Stomach (tissue), 19 donors: ENCODE data around the gene SGF29. TPM values are rescaled to one million over a fixed set of nuclear protein-coding genes. Genes with fewer than 3 reads are reported as not detected.
A peak's percentile ranks its signal among the peaks of the same experiment; 100 is the strongest.

Source experiments
- DNase-seq, 2 donors: peaks; one replicate each; pipeline versions ENCODE4 v3.0.0 to v3.0.0-alpha.2; 2013 to 2019
- H3K27ac ChIP-seq, 5 donors: fragments of 200-600 bp in 4 of 5; sonication (generic) in 4 of 5; one replicate each; pipeline ENCODE4 v1.5.1; 2013 to 2019; ENCODE audit warnings: mild to moderate bottlenecking in 1 of 5, moderate library complexity in 1 of 5
- H3K27me3 ChIP-seq, 3 donors: fragments of 200-600 bp; sonication (generic); one replicate each; pipeline ENCODE4 v1.5.1; 2017 to 2019; ENCODE audit warnings: mixed run types in 1 of 3
- H3K36me3 ChIP-seq, 4 donors: fragments of 200-600 bp; sonication (generic); 1 replicate in 3 of 4; 2 replicates in 1 of 4; pipeline ENCODE4 v1.5.1; 2016 to 2019
- H3K4me1 ChIP-seq, 4 donors: fragments of 200-600 bp; sonication (generic); one replicate each; pipeline ENCODE4 v1.5.1; 2016 to 2019
- H3K4me3 ChIP-seq, 4 donors: fragments of 200-600 bp; sonication (generic) in 3 of 4; one replicate each; pipeline ENCODE4 v1.5.1; 2016 to 2019; ENCODE audit warnings: mild to moderate bottlenecking in 1 of 4
- H3K9me3 ChIP-seq, 4 donors: fragments of 200-600 bp; sonication (generic); one replicate each; pipeline ENCODE4 v1.5.1; 2016 to 2019
- CTCF ChIP-seq, 7 experiments: fragments of 450-650 bp in 4 of 7; fragments of 200-600 bp in 3 of 7; sonication (generic) in 3 of 7; IDR thresholded peaks; one replicate each; pipeline ENCODE4 v1.5.1; 2016 to 2019; ENCODE audit warnings: antibody characterized with exemption in 7 of 7, control low read depth in 2 of 7, mild to moderate bottlenecking in 1 of 7
- EP300 ChIP-seq: sonication (generic); formaldehyde crosslinking; IDR thresholded peaks from one replicate; pipeline ENCODE4 v1.6.1; 2017; ENCODE audit warnings: antibody characterized with exemption
- POLR2A ChIP-seq, 4 donors: fragments of 450-650 bp; IDR thresholded peaks; one replicate each; pipeline ENCODE4 v1.6.1; 2016; ENCODE audit warnings: antibody characterized with exemption in 4 of 4, control low read depth in 2 of 4, mild to moderate bottlenecking in 1 of 4, moderate library complexity in 1 of 4
- POLR2AphosphoS5 ChIP-seq, 3 donors: sonication (generic); formaldehyde crosslinking; IDR thresholded peaks; one replicate each; pipeline ENCODE4 v1.6.1; 2016; ENCODE audit warnings: antibody characterized with exemption in 3 of 3
- WGBS, 5 donors: extraction: QIAGEN DNeasy Blood & Tissue Kit in 3 of 5; methylation state at CpG; one replicate each; pipeline versions ENCODE4 v1.1.5 to v1.1.7; 2013 to 2018; 5-methylcytosine and 5-hydroxymethylcytosine counted together
- intact Hi-C: fragments of 100-400 bp; cut with DNase I; formaldehyde crosslinking; loops from one replicate; pipeline ENCODE4 v1.15.1; 2023; ENCODE audit warnings: low total_unique reads
- long read RNA-seq, 10 donors: transcript quantifications; one replicate each; lab custom pipeline, GENCODE V29; 2026
- polyA plus RNA-seq, 3 donors: library from polyadenylated mRNA; stranded (reverse); fragments of 200-250 nt; gene quantifications; one replicate each; pipeline ENCODE4 v1.2.3, GENCODE V29; 2013
- total RNA-seq, 5 donors: library from RNA; depleted of rRNA; stranded (reverse); fragments of >200 nt; gene quantifications; one replicate each; pipeline versions ENCODE4 v1.1.0 to v1.2.3, GENCODE V29; 2014 to 2016
- donor health status: healthy with polysubstance abuse.
- donor health status: Bipolar disorder and iron deficiency.
- donor health status: healthy.

SGF29 gene
- total RNA-seq (100 to 1,000 TPM in 1 of 5 donors, 10 to 100 TPM in 2, 1 to 10 TPM in 2; 4.3 to 115 (median 12.9) TPM), polyA plus RNA-seq (10 to 100 TPM; 32.2 to 52.5 (median 33.7) TPM)
- long read RNA-seq, donor 1, partial matches to known transcripts: 0 of 2 reads
- long read RNA-seq, donor 1, other reads (novel, unspliced or antisense): 0 of 2 reads
- long read RNA-seq, donor 2, transcript SGF29-201 (10 exons, 1,153 nt): major isoform, 5 of 6 reads
- long read RNA-seq, donor 2, partial matches to known transcripts: 0 of 6 reads
- long read RNA-seq, donor 2, other reads (novel, unspliced or antisense): 0 of 6 reads
- long read RNA-seq, donor 3, partial matches to known transcripts: 0 of 3 reads
- long read RNA-seq, donor 3, other reads (novel, unspliced or antisense): 0 of 3 reads
- long read RNA-seq, donor 4, partial matches to known transcripts: 0 of 1 reads
- long read RNA-seq, donor 4, other reads (novel, unspliced or antisense): 0 of 1 reads
- long read RNA-seq, donor 5, transcript SGF29-201 (10 exons, 1,153 nt): major isoform, 7 of 7 reads
- long read RNA-seq, donor 5, partial matches to known transcripts: 0 of 7 reads
- long read RNA-seq, donor 5, other reads (novel, unspliced or antisense): 0 of 7 reads
- long read RNA-seq, donor 6, transcript SGF29-201 (10 exons, 1,153 nt): major isoform, 8 of 15 reads
- long read RNA-seq, donor 6, partial matches to known transcripts: 7 of 15 reads
- long read RNA-seq, donor 6, other reads (novel, unspliced or antisense): 0 of 15 reads
- long read RNA-seq, donor 7, transcript SGF29-201 (10 exons, 1,153 nt): major isoform, 9 of 11 reads
- long read RNA-seq, donor 7, partial matches to known transcripts: 0 of 11 reads
- long read RNA-seq, donor 7, other reads (novel, unspliced or antisense): 0 of 11 reads
- long read RNA-seq, donor 8, partial matches to known transcripts: 0 of 1 reads
- long read RNA-seq, donor 8, other reads (novel, unspliced or antisense): 0 of 1 reads
- long read RNA-seq, donor 9, partial matches to known transcripts: 0 of 5 reads
- long read RNA-seq, donor 9, other reads (novel, unspliced or antisense): 0 of 5 reads
- long read RNA-seq, donor 10, partial matches to known transcripts: 0 of 1 reads
- long read RNA-seq, donor 10, other reads (novel, unspliced or antisense): 0 of 1 reads

- no peaks in the 10 kb centered on the region for H3K9me3 ChIP-seq
- intact Hi-C loops: no loop called here
- 1 to 2% (median 1%) methylated on average over 61 to 84 of the region's 88 CpGs for WGBS, 5 donors
Measured at GRCh38 chr16:28553776-28554633, at the start of gene SGF29. Gene SGF29, plus strand, starts transcription at chr16:28553920. Its CDS starts 27,150 bp downstream, at chr16:28581070.

GRCh38 chr16:28504707-28505404 is 48.9 kb upstream of the SGF29 start:
- H3K27me3 ChIP-seq: peaks cover 0 to 20% (median 0%) of the 10 kb centered on the region in 3 donors
- no peak for DNase-seq
- TF ChIP-seq EP300 (no peak), CTCF (IDR thresholded peaks at IDR 0.05) (no peak), POLR2A (IDR thresholded peaks at IDR 0.05) (no peak), POLR2AphosphoS5 (IDR thresholded peaks at IDR 0.05) (no peak)
- 50 to 80% (median 66%) methylated on average over 7 to 8 of the region's 8 CpGs for WGBS, 5 donors
- no peaks in the 10 kb centered on the region for H3K36me3 ChIP-seq
- H3K4me3 ChIP-seq: no peak overlapping the region
- H3K4me1 ChIP-seq: peaks cover 0 to 14% (median 0%) of the 10 kb centered on the region in 4 donors
- H3K9me3 ChIP-seq: no peaks in the 10 kb centered on the region
- no peak overlapping the region for H3K27ac ChIP-seq
- intact Hi-C loops: no loop called here

More at GRCh38 chr16:28553776-28554633, at the start of gene SGF29:
- H3K4me1 ChIP-seq: peaks cover 16 to 52% (median 33%) of the 10 kb centered on the region in 4 donors
- H3K36me3 ChIP-seq: peaks cover 2 to 26% (median 23%) of the 10 kb centered on the region in 4 donors
- DNase-seq: peak; percentile 95 to 98
- no peaks in the 10 kb centered on the region for H3K27me3 ChIP-seq
- TF ChIP-seq POLR2A (IDR thresholded peaks at IDR 0.05): peak in 2 of 4 donors; percentile 60 to 83
- no peak for TF ChIP-seq EP300
- TF ChIP-seq POLR2AphosphoS5 (IDR thresholded peaks at IDR 0.05): peak; percentile 86 to 98 (median 98)
- TF ChIP-seq CTCF (IDR thresholded peaks at IDR 0.05): peak in 2 of 7 experiments; percentile 31 to 54
- peak within 1 kb of the TSS; percentile 93 to 99 (median 98) for H3K27ac ChIP-seq
- peak within 1 kb of the TSS; percentile 59 to 70 (median 62) for H3K4me3 ChIP-seq

- Histone ChIP-seq H3K9me3 (no peaks in the 10 kb centered on the region), H3K36me3 (no peaks in the 10 kb centered on the region), H3K4me1 (peaks cover 0 to 14% (median 0%) of the 10 kb centered on the region in 4 donors), H3K27ac (no peak overlapping the region), H3K4me3 (no peak overlapping the region), H3K27me3 (peaks cover 0 to 20% (median 0%) of the 10 kb centered on the region in 3 donors)
- intact Hi-C loops: no loop called here
- DNase-seq: no peak
- no peak for TF ChIP-seq CTCF (IDR thresholded peaks at IDR 0.05)
- TF ChIP-seq EP300: no peak
- WGBS, 5 donors: 63 to 78% (median 72%) methylated on average over 14 of the region's 14 CpGs
Measured at GRCh38 chr16:28505489-28506137, 48.1 kb upstream of the SGF29 start.
